AG09319 (cell line): Measurements from ENCODE around the gene METTL24.
A peak's percentile ranks its signal among the peaks of the same experiment; 100 is the strongest.

ENCODE experiments used
- DNase-seq: peaks from one replicate; pipeline ENCODE4 v3.0.0-alpha.2; 2010; ENCODE audit warnings: low read depth; ENCODE audit errors: extremely low read depth
- TF ChIP-seq, protein P1 (sequence below): IDR thresholded peaks from 2 replicates; pipeline ENCODE4 v1.5.1; 2011; ENCODE audit warnings: low read depth, mild to moderate bottlenecking, inconsistent platforms, low read length, moderate library complexity

Gene METTL24

DNA sequence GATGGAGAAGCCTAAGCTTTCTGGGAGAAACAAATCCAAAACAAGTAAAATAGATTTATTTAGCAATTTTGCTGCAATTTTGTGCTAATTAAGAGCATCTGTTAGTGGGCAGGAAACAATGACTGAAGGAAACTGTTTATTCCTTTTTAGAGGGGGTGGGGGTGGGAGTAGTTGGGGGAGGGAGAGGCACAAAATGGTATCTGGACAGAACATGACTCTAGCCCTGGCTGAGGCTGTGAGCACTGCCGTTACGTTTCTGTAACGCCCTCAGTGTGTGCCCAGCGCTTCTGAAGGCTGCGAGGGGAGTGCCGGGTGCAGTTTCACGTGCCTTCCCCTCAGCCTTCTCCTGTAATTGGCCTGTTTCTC lies 28.8 kb downstream of the METTL24 start:
- no peak for DNase-seq
- TF ChIP-seq, protein P1, sequence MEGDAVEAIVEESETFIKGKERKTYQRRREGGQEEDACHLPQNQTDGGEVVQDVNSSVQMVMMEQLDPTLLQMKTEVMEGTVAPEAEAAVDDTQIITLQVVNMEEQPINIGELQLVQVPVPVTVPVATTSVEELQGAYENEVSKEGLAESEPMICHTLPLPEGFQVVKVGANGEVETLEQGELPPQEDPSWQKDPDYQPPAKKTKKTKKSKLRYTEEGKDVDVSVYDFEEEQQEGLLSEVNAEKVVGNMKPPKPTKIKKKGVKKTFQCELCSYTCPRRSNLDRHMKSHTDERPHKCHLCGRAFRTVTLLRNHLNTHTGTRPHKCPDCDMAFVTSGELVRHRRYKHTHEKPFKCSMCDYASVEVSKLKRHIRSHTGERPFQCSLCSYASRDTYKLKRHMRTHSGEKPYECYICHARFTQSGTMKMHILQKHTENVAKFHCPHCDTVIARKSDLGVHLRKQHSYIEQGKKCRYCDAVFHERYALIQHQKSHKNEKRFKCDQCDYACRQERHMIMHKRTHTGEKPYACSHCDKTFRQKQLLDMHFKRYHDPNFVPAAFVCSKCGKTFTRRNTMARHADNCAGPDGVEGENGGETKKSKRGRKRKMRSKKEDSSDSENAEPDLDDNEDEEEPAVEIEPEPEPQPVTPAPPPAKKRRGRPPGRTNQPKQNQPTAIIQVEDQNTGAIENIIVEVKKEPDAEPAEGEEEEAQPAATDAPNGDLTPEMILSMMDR = no peak

DNA sequence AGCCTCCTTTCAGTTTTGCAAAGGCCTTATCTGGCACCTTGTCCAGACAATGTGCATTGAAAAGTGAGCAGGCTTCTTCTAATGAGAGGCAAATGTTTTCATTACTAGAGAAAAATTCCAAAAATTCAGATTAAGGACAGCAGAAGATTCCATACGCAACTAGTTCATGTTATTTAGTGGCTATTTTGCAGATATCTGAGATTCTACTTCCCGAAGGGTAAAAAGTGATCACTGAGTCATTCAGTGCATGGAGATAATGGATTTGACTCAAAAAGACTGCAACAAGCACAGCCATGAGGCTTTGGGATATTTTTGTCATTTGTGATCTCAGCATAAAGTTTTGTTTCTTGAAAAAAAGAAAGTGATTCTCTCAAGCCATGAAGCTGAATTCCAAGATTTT lies 29.9 kb downstream of the METTL24 start:
- no peak for DNase-seq
- TF ChIP-seq, protein P1 = no peak

DNA sequence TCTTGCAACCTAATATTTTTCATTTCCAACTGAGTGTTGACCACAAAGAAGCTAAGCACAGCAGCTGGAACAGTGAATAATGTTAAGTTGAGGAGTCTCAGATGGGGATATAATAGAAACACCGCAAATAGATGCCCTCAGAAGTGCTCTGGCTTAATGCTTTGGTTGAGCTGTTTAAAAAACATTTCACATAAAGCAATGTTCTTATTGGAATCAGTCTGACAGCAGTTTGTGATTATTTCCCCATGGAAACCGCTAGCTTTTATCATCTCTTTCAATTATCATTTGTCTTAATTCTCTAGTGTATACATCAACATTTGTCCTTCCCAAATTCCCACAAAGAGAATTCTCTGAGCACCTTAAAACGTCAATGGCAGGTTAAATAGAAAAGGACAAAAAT lies 30.8 kb downstream of the METTL24 start:
- no peak for DNase-seq
- TF ChIP-seq, protein P1 = no peak

DNA sequence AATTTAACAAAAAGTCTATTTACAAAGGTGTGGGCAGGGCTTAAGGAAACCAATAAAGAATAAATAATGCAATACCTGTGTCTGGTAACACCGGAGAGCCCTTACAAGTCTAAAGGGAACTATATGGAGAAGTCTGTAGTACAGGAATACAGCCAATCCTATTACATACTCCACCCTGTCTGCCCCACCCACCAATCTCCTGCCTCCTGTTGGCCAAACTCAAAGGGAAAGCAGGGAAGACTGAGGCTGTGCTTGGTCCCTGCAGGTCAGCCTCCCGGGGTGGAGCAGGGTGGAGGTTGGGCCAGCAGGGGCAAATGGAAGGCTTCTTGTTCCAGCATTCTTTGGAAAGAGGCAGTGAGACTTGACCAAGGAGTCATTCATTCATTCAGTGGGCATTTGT lies 31.5 kb downstream of the METTL24 start:
- TF ChIP-seq, protein P1 = no peak
- no peak for DNase-seq

DNA sequence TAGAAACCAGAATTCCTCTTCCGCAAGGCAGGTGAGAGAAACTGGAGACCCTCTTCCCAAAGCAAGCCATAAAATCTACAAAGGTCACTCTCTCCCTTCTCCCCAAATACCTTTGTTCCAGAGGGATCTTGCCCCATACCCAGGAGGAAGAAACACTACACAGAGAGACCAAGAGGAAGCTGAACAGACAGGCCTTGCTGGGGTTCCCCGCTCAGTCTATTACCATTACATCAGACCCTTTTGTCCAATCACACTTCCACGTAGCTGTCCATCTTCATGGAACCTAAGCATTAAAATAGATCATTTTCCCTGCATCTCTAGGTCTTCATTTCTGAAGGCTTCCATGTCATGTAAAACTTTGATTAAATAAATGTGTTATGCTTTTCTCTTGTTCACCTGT lies 32.1 kb downstream of the METTL24 start:
- TF ChIP-seq, protein P1 = no peak
- DNase-seq = no peak

DNA sequence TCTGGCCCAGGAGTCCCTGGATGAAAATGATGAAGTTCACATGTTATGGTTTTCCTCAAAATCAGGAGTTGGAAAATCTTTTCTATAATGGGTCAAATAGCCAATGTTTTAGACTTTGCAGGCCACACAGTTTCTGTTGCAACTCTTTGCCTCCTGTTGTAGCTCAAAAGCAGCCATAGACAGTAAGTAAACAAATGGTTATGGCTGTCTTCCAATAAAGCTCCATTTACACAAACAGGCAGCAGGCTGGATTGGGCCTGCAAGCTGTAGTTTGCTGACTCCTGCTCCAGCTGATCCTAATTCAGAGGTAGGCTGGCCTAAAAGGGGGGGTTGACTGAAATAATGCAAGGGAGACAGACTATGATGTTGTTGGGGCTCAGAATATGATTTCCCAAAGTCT lies 33.0 kb downstream of the METTL24 start:
- peak; percentile 81 for DNase-seq
- TF ChIP-seq, protein P1 = no peak

DNA sequence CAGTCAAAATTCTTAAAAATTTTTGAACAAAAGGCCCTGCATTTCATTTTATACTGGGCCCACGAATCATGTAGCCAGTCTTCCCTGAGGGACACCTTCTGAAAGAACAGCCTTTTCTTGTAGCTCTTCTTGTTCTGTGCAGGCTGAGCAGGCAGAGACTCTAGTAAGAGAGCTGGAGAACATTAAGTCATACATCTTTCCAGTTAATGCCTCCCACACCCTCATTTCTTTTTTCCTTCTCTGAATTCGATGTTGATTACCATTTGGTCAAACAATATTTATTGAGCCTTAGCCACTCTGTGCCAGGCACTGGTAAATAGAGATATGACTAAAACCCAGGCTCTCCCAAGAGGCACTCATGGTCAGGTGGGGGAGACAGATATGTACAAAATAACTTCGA lies 33.6 kb downstream of the METTL24 start:
- TF ChIP-seq, protein P1 = no peak
- DNase-seq = no peak
